Liver (tissue), 9 donors: ENCODE measurements around the gene PLIN4. TPM values are rescaled to one million over a fixed set of nuclear protein-coding genes. Genes with fewer than 3 reads are reported as not detected.

Experiments used
- DNase-seq: peaks from one replicate; pipeline ENCODE4 v3.0.0-alpha.2; 2017; ENCODE audit warnings: low spot score
- H3K27ac ChIP-seq, 2 donors: one replicate each; pipeline ENCODE4 v1.7.0; 2013; ENCODE audit warnings: inconsistent platforms in 2 of 2, low read length in 2 of 2, control low read depth in 1 of 2, low read depth in 1 of 2, mild to moderate bottlenecking in 1 of 2
- H3K27me3 ChIP-seq, 4 donors: one replicate each; pipeline versions ENCODE4 v1.6.1 to v1.7.0; 2013; ENCODE audit warnings: low read length in 3 of 4, inconsistent platforms in 1 of 4, mild to moderate bottlenecking in 1 of 4, moderate library complexity in 1 of 4; ENCODE audit not compliant: control insufficient read depth in 4 of 4, insufficient read depth in 4 of 4
- H3K36me3 ChIP-seq, 4 donors: one replicate each; pipeline versions ENCODE4 v1.6.1 to v1.7.0; 2013; ENCODE audit warnings: low read length in 3 of 4, mild to moderate bottlenecking in 3 of 4, low read depth in 1 of 4, moderate library complexity in 1 of 4; ENCODE audit not compliant: control insufficient read depth in 4 of 4, insufficient read depth in 3 of 4
- H3K4me1 ChIP-seq, 4 donors: one replicate each; pipeline versions ENCODE4 v1.6.1 to v1.7.0; 2013; ENCODE audit warnings: low read length in 3 of 4, mild to moderate bottlenecking in 3 of 4, moderate library complexity in 1 of 4; ENCODE audit not compliant: control insufficient read depth in 4 of 4, insufficient read depth in 4 of 4
- H3K4me3 ChIP-seq, 3 donors: one replicate each; pipeline versions ENCODE4 v1.6.1 to v1.7.0; 2013; ENCODE audit warnings: low read length in 3 of 3, control low read depth in 1 of 3, low read depth in 1 of 3, mild to moderate bottlenecking in 1 of 3
- H3K9ac ChIP-seq, 2 donors: one replicate each; pipeline ENCODE4 v1.7.0; 2013; ENCODE audit warnings: low read length in 2 of 2, mild to moderate bottlenecking in 2 of 2, moderate library complexity in 2 of 2, control low read depth in 1 of 2, low read depth in 1 of 2
- H3K9me3 ChIP-seq, 4 donors: one replicate each; pipeline versions ENCODE4 v1.6.1 to v1.7.0; 2013; ENCODE audit warnings: low read length in 3 of 4; ENCODE audit not compliant: control insufficient read depth in 4 of 4
- EGR1 ChIP-seq, 2 donors: IDR thresholded peaks; 2 replicates each; pipeline ENCODE4 v1.6.1; 2016 to 2018; ENCODE audit warnings: antibody characterized with exemption in 2 of 2, low read depth in 2 of 2
- FOXA2 ChIP-seq: IDR thresholded peaks from 2 replicates; pipeline ENCODE4 v1.6.1; 2016; ENCODE audit warnings: antibody characterized with exemption
- GABPA ChIP-seq, 2 donors: IDR thresholded peaks in 1 of 2; conservative IDR thresholded peaks in 1 of 2; 2 replicates each; pipeline ENCODE4 v1.6.1; 2016; ENCODE audit warnings: antibody characterized with exemption in 2 of 2, mild to moderate bottlenecking in 1 of 2, moderate library complexity in 1 of 2
- HNF4A ChIP-seq, 2 donors: conservative IDR thresholded peaks; 2 replicates each; pipeline ENCODE4 v1.6.1; 2016; ENCODE audit warnings: antibody characterized with exemption in 2 of 2, mild to moderate bottlenecking in 2 of 2
- HNF4G ChIP-seq: IDR thresholded peaks from 2 replicates; pipeline ENCODE4 v1.6.1; 2016; ENCODE audit warnings: antibody characterized with exemption
- JUND ChIP-seq, 2 donors: IDR thresholded peaks; 2 replicates each; pipeline ENCODE4 v1.6.1; 2016; ENCODE audit warnings: antibody characterized with exemption in 2 of 2
- NR2F2 ChIP-seq: IDR thresholded peaks from 2 replicates; pipeline ENCODE4 v1.6.1; 2016; ENCODE audit warnings: antibody characterized with exemption
- RAD21 ChIP-seq, 2 donors: IDR thresholded peaks; 2 replicates each; pipeline ENCODE4 v1.6.1; 2016; ENCODE audit warnings: antibody characterized with exemption in 2 of 2, mild to moderate bottlenecking in 2 of 2
- RXRA ChIP-seq, 2 donors: IDR thresholded peaks; 2 replicates each; pipeline ENCODE4 v1.6.1; 2017 to 2018; ENCODE audit warnings: antibody characterized with exemption in 2 of 2, mild to moderate bottlenecking in 1 of 2
- SP1 ChIP-seq: IDR thresholded peaks from 2 replicates; pipeline ENCODE4 v1.6.1; 2018; ENCODE audit warnings: antibody characterized with exemption, mild to moderate bottlenecking
- TAF1 ChIP-seq: conservative IDR thresholded peaks from 2 replicates; pipeline ENCODE4 v1.6.1; 2016; ENCODE audit warnings: antibody characterized with exemption, mild to moderate bottlenecking
- YY1 ChIP-seq: IDR thresholded peaks from 2 replicates; pipeline ENCODE4 v1.6.1; 2016; ENCODE audit warnings: antibody characterized with exemption, mild to moderate bottlenecking
- WGBS: extraction: QIAGEN DNeasy Blood & Tissue Kit; methylation state at CpG from one replicate; pipeline ENCODE4 v1.1.7; 2013; 5-methylcytosine and 5-hydroxymethylcytosine counted together
- polyA plus RNA-seq, 2 donors: library from polyadenylated mRNA; stranded (reverse) in 1 of 2; unstranded in 1 of 2; fragments of 200-250 nt in 1 of 2; fragments of >200 nt in 1 of 2; fragmentation: Nextera tagmentation in 1 of 2; extraction: Ambion mirVana in 1 of 2; gene quantifications; one replicate each; pipeline versions ENCODE4 v1.2.1 to v1.2.3, GENCODE V29; 2013 to 2015
- total RNA-seq, 2 donors: library from RNA; depleted of rRNA; stranded (reverse); fragments of >200 nt; gene quantifications; one replicate each; pipeline ENCODE4 v1.2.3, GENCODE V29; 2014
- TF ChIP-seq, protein P1 (sequence below): IDR thresholded peaks from 2 replicates; pipeline ENCODE4 v1.6.1; 2016; ENCODE audit warnings: antibody characterized with exemption, mild to moderate bottlenecking
- TF ChIP-seq, protein P2 (sequence below): fragments of 150-350 bp; IDR thresholded peaks from 2 replicates; pipeline ENCODE4 v1.5.1; 2017; ENCODE audit warnings: improper control_type of control experiment, low read depth, low read length; ENCODE audit not compliant: missing input control
- TF ChIP-seq, protein P3 (sequence below): IDR thresholded peaks from 2 replicates; pipeline ENCODE4 v1.6.1; 2016; ENCODE audit warnings: antibody characterized with exemption
- TF ChIP-seq, protein P4 (sequence below): IDR thresholded peaks from 2 replicates; pipeline ENCODE4 v1.6.1; 2016; ENCODE audit warnings: antibody characterized with exemption
- TF ChIP-seq, protein P5 (sequence below): IDR thresholded peaks from 2 replicates; pipeline ENCODE4 v1.6.1; 2016; ENCODE audit warnings: antibody characterized with exemption
- donor health status: healthy.
- donor health status: healthy.
- donor health status: healthy.
- donor health status: healthy.
- donor health status: healthy.

PLIN4 gene
- total and polyA plus RNA-seq, 4 donors: 3.1 to 49.1 (median 9.5) TPM

DNA sequence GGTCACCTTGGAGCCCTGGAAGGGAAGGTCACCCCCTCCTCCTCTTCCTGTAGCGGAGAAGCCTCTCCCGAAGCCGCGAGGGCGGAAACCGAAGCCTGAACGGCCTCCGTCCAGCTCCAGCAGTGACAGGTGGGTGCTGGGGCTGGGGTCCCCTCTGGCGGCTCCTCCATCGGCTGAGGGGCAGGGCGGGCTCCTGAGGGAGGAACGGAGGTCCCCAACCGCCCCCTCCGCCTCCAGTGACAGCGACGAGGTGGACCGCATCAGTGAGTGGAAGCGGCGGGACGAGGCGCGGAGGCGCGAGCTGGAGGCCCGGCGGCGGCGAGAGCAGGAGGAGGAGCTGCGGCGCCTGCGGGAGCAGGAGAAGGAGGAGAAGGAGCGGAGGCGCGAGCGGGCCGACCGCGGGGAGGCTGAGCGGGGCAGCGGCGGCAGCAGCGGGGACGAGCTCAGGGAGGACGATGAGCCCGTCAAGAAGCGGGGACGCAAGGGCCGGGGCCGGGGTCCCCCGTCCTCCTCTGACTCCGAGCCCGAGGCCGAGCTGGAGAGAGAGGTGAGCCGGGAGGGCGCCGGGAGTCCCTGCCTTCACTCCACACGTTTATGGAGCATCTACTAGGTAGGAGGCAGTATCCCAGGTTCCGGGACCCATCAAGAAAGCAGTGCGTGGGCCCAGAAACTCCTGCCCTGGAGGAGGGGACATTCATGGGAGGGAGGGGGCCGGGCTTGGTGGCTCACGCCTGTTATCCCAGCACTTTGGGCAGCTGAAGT is 24.2 kb downstream of the PLIN4 start:
- TF ChIP-seq, protein P1, sequence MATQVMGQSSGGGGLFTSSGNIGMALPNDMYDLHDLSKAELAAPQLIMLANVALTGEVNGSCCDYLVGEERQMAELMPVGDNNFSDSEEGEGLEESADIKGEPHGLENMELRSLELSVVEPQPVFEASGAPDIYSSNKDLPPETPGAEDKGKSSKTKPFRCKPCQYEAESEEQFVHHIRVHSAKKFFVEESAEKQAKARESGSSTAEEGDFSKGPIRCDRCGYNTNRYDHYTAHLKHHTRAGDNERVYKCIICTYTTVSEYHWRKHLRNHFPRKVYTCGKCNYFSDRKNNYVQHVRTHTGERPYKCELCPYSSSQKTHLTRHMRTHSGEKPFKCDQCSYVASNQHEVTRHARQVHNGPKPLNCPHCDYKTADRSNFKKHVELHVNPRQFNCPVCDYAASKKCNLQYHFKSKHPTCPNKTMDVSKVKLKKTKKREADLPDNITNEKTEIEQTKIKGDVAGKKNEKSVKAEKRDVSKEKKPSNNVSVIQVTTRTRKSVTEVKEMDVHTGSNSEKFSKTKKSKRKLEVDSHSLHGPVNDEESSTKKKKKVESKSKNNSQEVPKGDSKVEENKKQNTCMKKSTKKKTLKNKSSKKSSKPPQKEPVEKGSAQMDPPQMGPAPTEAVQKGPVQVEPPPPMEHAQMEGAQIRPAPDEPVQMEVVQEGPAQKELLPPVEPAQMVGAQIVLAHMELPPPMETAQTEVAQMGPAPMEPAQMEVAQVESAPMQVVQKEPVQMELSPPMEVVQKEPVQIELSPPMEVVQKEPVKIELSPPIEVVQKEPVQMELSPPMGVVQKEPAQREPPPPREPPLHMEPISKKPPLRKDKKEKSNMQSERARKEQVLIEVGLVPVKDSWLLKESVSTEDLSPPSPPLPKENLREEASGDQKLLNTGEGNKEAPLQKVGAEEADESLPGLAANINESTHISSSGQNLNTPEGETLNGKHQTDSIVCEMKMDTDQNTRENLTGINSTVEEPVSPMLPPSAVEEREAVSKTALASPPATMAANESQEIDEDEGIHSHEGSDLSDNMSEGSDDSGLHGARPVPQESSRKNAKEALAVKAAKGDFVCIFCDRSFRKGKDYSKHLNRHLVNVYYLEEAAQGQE: no peak
- TF ChIP-seq GABPA (IDR thresholded peaks at IDR 0.05 in 1 of 2, conservative IDR thresholded peaks at IDR 0.05 in 1 of 2): no peak
- TF ChIP-seq, protein P2, sequence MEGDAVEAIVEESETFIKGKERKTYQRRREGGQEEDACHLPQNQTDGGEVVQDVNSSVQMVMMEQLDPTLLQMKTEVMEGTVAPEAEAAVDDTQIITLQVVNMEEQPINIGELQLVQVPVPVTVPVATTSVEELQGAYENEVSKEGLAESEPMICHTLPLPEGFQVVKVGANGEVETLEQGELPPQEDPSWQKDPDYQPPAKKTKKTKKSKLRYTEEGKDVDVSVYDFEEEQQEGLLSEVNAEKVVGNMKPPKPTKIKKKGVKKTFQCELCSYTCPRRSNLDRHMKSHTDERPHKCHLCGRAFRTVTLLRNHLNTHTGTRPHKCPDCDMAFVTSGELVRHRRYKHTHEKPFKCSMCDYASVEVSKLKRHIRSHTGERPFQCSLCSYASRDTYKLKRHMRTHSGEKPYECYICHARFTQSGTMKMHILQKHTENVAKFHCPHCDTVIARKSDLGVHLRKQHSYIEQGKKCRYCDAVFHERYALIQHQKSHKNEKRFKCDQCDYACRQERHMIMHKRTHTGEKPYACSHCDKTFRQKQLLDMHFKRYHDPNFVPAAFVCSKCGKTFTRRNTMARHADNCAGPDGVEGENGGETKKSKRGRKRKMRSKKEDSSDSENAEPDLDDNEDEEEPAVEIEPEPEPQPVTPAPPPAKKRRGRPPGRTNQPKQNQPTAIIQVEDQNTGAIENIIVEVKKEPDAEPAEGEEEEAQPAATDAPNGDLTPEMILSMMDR: no peak
- TF ChIP-seq, protein P3, sequence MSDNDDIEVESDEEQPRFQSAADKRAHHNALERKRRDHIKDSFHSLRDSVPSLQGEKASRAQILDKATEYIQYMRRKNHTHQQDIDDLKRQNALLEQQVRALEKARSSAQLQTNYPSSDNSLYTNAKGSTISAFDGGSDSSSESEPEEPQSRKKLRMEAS: no peak
- no peak for TF ChIP-seq HNF4G
- no peak for TF ChIP-seq TAF1
- no peak for TF ChIP-seq YY1
- TF ChIP-seq, protein P4, sequence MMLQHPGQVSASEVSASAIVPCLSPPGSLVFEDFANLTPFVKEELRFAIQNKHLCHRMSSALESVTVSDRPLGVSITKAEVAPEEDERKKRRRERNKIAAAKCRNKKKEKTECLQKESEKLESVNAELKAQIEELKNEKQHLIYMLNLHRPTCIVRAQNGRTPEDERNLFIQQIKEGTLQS: no peak
- no peak for TF ChIP-seq HNF4A (conservative IDR thresholded peaks at IDR 0.05)
- TF ChIP-seq, protein P5, sequence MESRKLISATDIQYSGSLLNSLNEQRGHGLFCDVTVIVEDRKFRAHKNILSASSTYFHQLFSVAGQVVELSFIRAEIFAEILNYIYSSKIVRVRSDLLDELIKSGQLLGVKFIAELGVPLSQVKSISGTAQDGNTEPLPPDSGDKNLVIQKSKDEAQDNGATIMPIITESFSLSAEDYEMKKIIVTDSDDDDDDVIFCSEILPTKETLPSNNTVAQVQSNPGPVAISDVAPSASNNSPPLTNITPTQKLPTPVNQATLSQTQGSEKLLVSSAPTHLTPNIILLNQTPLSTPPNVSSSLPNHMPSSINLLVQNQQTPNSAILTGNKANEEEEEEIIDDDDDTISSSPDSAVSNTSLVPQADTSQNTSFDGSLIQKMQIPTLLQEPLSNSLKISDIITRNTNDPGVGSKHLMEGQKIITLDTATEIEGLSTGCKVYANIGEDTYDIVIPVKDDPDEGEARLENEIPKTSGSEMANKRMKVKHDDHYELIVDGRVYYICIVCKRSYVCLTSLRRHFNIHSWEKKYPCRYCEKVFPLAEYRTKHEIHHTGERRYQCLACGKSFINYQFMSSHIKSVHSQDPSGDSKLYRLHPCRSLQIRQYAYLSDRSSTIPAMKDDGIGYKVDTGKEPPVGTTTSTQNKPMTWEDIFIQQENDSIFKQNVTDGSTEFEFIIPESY: no peak
- no peak for TF ChIP-seq NR2F2
- TF ChIP-seq SP1: no peak
- no peak for TF ChIP-seq JUND (IDR thresholded peaks at IDR 0.05)
- TF ChIP-seq FOXA2: no peak
- no peak for TF ChIP-seq RXRA (IDR thresholded peaks at IDR 0.05)
- no peak for TF ChIP-seq EGR1 (IDR thresholded peaks at IDR 0.05; ENCODE audit: low read depth in 2 of 2)
- TF ChIP-seq RAD21 (IDR thresholded peaks at IDR 0.05): no peak
- H3K36me3 ChIP-seq: peaks cover 3 to 47% (median 15%) of the 10 kb centered on the region in 4 donors
- H3K9ac ChIP-seq: no peak overlapping the region
- no peak overlapping the region for H3K27ac ChIP-seq
- WGBS: 97% methylated on average over 61 of the region's 61 CpGs
- no peaks in the 10 kb centered on the region for H3K27me3 ChIP-seq
- H3K9me3 ChIP-seq: no peaks in the 10 kb centered on the region
- no peak overlapping the region for H3K4me3 ChIP-seq
- H3K4me1 ChIP-seq: no peaks in the 10 kb centered on the region
- DNase-seq: no peak
